GM12891 (cell line): ENCODE results near the gene BCO2.

Experiments used
- DNase-seq: peaks from one replicate; pipeline ENCODE4 v3.0.0; 2011; ENCODE audit warnings: low spot score; ENCODE audit not compliant: insufficient read length
- FAIRE-seq: peaks from 2 replicates; lab custom pipeline; 2011; peaks lifted over from hg19 to GRCh38; lab: Jason Lieb, UNC
- PAX5 ChIP-seq: IDR thresholded peaks from 2 replicates; pipeline ENCODE4 v1.6.1; 2011; ENCODE audit warnings: low read length, moderate library complexity, mild to moderate bottlenecking; ENCODE audit not compliant: insufficient read depth, severe bottlenecking
- POLR2A ChIP-seq: IDR thresholded peaks from 2 replicates; pipeline ENCODE4 v1.6.1; 2011; ENCODE audit warnings: low read depth, low read length, control low read depth
- POLR2AphosphoS5 ChIP-seq: IDR thresholded peaks from 2 replicates; pipeline ENCODE4 v1.6.1; 2011; ENCODE audit warnings: low read depth, low read length, control low read depth
- POU2F2 ChIP-seq: IDR thresholded peaks from 2 replicates; pipeline ENCODE4 v1.6.1; 2011; ENCODE audit warnings: low read depth, mild to moderate bottlenecking, control low read depth, low read length, moderate library complexity
- SPI1 ChIP-seq: IDR thresholded peaks from 2 replicates; pipeline ENCODE4 v1.6.1; 2011; ENCODE audit warnings: low read depth, low read length, control low read depth
- TAF1 ChIP-seq: IDR thresholded peaks from 2 replicates; pipeline ENCODE4 v1.6.1; 2011; ENCODE audit warnings: low read depth, low read length, control low read depth

Gene BCO2

GRCh38 chr11:112226062-112226830 lies 50.9 kb downstream of the BCO2 start, which contains the start of gene PTS:
Gene PTS, plus strand, starts transcription at chr11:112226428. Its CDS starts 16 bp downstream, at chr11:112226444.
- TF ChIP-seq SPI1 = peak; percentile 70
- TF ChIP-seq POLR2A = peak; percentile 94
- TF ChIP-seq POLR2AphosphoS5 = peak; percentile 93
- no peak for TF ChIP-seq PAX5
- 0 out of 2 replicates have a peak, but pooled peaks have one; percentile 11 for TF ChIP-seq POU2F2
- peak; percentile 67; the same call in 1 of the 2 replicates for TF ChIP-seq TAF1
- DNase-seq = peak; percentile 92
- FAIRE-seq = peak; percentile 97

- DNase-seq (no peak), FAIRE-seq (no peak)
- TF ChIP-seq TAF1 = no peak
- TF ChIP-seq POLR2A = no peak
- TF ChIP-seq POU2F2 = no peak
- TF ChIP-seq POLR2AphosphoS5 = no peak
- no peak for TF ChIP-seq SPI1
- TF ChIP-seq PAX5 = no peak
Measured at GRCh38 chr11:112226831-112227401, 51.6 kb downstream of the BCO2 start.

GRCh38 chr11:112227471-112227870 lies 52.2 kb downstream of the BCO2 start:
- FAIRE-seq (no peak), DNase-seq (no peak)
- no peak for TF ChIP-seq SPI1
- no peak for TF ChIP-seq POLR2A
- TF ChIP-seq POU2F2 = no peak
- TF ChIP-seq POLR2AphosphoS5 = no peak
- TF ChIP-seq TAF1 = no peak

GRCh38 chr11:112228706-112229105 lies 53.4 kb downstream of the BCO2 start:
- no peak for FAIRE-seq
- no peak for DNase-seq
- TF ChIP-seq SPI1 = no peak
- no peak for TF ChIP-seq POLR2AphosphoS5
- TF ChIP-seq POU2F2 = no peak
- no peak for TF ChIP-seq PAX5
- TF ChIP-seq POLR2A = no peak
- TF ChIP-seq TAF1 = no peak

GRCh38 chr11:112229159-112229558 lies 53.8 kb downstream of the BCO2 start:
- TF ChIP-seq TAF1 (no peak), POLR2A (no peak), SPI1 (no peak), POU2F2 (no peak), PAX5 (no peak), POLR2AphosphoS5 (no peak)
- FAIRE-seq (no peak), DNase-seq (no peak)

GRCh38 chr11:112229746-112230433 lies 54.6 kb downstream of the BCO2 start:
- FAIRE-seq (no peak), DNase-seq (no peak)
- TF ChIP-seq POLR2AphosphoS5 (no peak), POLR2A (no peak), SPI1 (no peak), PAX5 (no peak), TAF1 (no peak)

- DNase-seq (no peak), FAIRE-seq (no peak)
- TF ChIP-seq POU2F2 = no peak
- TF ChIP-seq POLR2AphosphoS5 = no peak
- TF ChIP-seq PAX5 = no peak
- TF ChIP-seq TAF1 = no peak
- no peak for TF ChIP-seq SPI1
- no peak for TF ChIP-seq POLR2A
Measured at GRCh38 chr11:112231952-112232351, 56.6 kb downstream of the BCO2 start.

GRCh38 chr11:112235750-112236390 lies 60.6 kb downstream of the BCO2 start:
- TF ChIP-seq TAF1 (no peak), POU2F2 (no peak), POLR2A (no peak), PAX5 (no peak), SPI1 (0 out of 2 replicates have a peak, but pooled peaks have one; percentile 2), POLR2AphosphoS5 (no peak)
- no peak for DNase-seq
- FAIRE-seq = peak; percentile 89

GRCh38 chr11:112237451-112237850 lies 62.1 kb downstream of the BCO2 start:
- TF ChIP-seq SPI1 (no peak), TAF1 (no peak), POLR2AphosphoS5 (no peak), POU2F2 (no peak)
- FAIRE-seq = no peak
- no peak for DNase-seq
